Immature natural killer cell (primary cell): ENCODE measurements around the gene C6. TPM values are rescaled to one million over a fixed set of nuclear protein-coding genes. Genes with fewer than 3 reads are reported as not detected.
"Not testable (repeated sequence)": the region's sequence is repeated elsewhere in the genome, so short reads cannot be mapped to it uniquely, and the experiment has no call there.

Experiments used
- DNase-seq, 3 donors: peaks; one replicate each; pipeline ENCODE4 v3.0.0; 2022; ENCODE audit warnings: mixed read lengths in 1 of 3
- H3K27ac Mint-ChIP-seq, 6 donors: one replicate each; pipeline ENCODE4 v1.8.0; 2020; ENCODE audit warnings: mixed read lengths in 6 of 6, mild to moderate bottlenecking in 5 of 6, inconsistent platforms in 4 of 6, moderate library complexity in 3 of 6
- H3K27me3 Mint-ChIP-seq, 3 donors: one replicate each; pipeline ENCODE4 v1.8.0; 2020 to 2021; ENCODE audit warnings: low read depth in 3 of 3, mild to moderate bottlenecking in 3 of 3, mixed read lengths in 3 of 3, moderate library complexity in 3 of 3, inconsistent platforms in 1 of 3
- H3K36me3 Mint-ChIP-seq, 3 donors: one replicate each; pipeline ENCODE4 v1.8.0; 2020; ENCODE audit warnings: mixed read lengths in 3 of 3, inconsistent platforms in 2 of 3, mild to moderate bottlenecking in 2 of 3
- H3K4me1 Mint-ChIP-seq, 2 donors: one replicate each; pipeline ENCODE4 v1.8.0; 2020; ENCODE audit warnings: inconsistent platforms in 2 of 2, mild to moderate bottlenecking in 2 of 2, mixed read lengths in 2 of 2, moderate library complexity in 1 of 2
- H3K4me3 Mint-ChIP-seq, 5 donors: one replicate each; pipeline ENCODE4 v1.8.0; 2020; ENCODE audit warnings: mild to moderate bottlenecking in 5 of 5, mixed read lengths in 5 of 5, inconsistent platforms in 3 of 5, moderate library complexity in 3 of 5
- H3K9me3 Mint-ChIP-seq, 6 donors: one replicate each; pipeline ENCODE4 v1.8.0; 2020; ENCODE audit warnings: mild to moderate bottlenecking in 6 of 6, mixed read lengths in 6 of 6, inconsistent platforms in 4 of 6, moderate library complexity in 3 of 6
- polyA plus RNA-seq, 3 donors: library from polyadenylated mRNA; unstranded; fragments of 300-500 nt; fragmentation: Illumina TruSeq; gene quantifications; one replicate each; pipeline ENCODE4 v1.2.3, GENCODE V29; 2021

C6 gene
- polyA plus RNA-seq, 3 donors from 2014 or later: not detected

DNA sequence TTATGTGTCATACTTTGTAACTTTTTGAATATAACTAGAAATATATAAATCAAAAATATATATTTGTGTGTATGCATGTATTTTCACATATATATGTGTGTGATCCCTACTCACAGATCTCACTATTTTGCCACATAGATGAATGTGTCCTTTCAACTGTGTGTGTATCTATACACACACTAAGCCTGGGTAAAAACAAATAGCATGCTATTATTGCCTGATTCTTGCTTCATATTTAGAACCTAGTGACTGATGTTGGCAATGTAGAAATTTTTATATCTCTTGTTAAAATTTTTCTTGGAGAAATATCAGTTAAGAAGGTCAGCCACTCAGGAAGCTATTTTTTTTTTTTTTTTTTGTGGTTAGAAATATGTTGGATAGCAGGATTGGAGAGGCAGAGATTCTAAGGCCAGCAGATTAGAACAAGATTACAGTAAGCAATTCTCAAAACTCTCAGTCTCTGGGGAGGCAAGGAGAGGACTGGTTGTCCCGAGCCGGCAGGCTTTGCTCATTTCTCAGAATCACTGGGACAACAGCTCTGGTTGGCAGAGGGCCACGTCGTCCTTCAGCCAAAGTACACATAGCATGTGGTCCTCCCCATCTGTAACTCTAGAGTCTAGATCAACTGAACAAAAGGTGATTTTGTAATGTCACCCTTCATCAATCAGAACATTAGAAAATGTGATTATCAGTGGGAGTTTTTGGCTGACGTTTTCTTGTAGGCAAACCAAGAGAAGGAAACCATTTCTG, 19.7 kb downstream of the C6 start:
- no peaks in the 10 kb centered on the region for H3K36me3 Mint-ChIP-seq

DNA sequence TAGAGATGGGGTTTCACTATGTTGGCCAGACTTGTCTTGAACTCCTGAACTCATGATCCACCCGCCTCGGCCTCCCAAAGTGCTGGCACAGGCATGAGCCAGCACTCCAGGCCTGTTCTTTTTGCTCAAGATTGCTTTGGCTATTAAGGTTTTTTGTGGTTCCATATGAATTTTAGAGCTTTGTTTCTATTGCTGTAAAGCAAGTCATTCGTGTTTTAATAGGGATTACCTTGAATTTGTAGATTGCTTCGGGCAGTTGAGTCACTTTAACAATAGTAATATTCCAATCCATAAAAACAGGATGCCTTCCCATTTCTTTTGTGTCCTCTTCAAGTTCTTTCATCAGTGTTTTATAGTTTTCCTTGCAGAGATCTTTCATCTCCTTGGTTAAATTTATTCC, 22.1 kb downstream of the C6 start:
- H3K27ac Mint-ChIP-seq: no peak overlapping the region
- H3K36me3 Mint-ChIP-seq: no peaks in the 10 kb centered on the region
- no peak for DNase-seq
- H3K4me1 Mint-ChIP-seq: no peaks in the 10 kb centered on the region
- H3K4me3 Mint-ChIP-seq: no peak overlapping the region
- H3K27me3 Mint-ChIP-seq: peaks cover 0 to 2% (median 0%) of the 10 kb centered on the region in 3 donors
- peaks cover 0 to 12% (median 5%) of the 10 kb centered on the region in 6 donors for H3K9me3 Mint-ChIP-seq

More for the DNA sequence above, 19.7 kb downstream of the C6 start:
- H3K4me3 Mint-ChIP-seq: no peak overlapping the region
- H3K4me1 Mint-ChIP-seq: no peaks in the 10 kb centered on the region
- peaks cover 0 to 12% (median 4%) of the 10 kb centered on the region in 6 donors for H3K9me3 Mint-ChIP-seq
- no peak overlapping the region for H3K27ac Mint-ChIP-seq
- peaks cover 0 to 2% (median 1%) of the 10 kb centered on the region in 3 donors for H3K27me3 Mint-ChIP-seq
- no peak for DNase-seq

DNA sequence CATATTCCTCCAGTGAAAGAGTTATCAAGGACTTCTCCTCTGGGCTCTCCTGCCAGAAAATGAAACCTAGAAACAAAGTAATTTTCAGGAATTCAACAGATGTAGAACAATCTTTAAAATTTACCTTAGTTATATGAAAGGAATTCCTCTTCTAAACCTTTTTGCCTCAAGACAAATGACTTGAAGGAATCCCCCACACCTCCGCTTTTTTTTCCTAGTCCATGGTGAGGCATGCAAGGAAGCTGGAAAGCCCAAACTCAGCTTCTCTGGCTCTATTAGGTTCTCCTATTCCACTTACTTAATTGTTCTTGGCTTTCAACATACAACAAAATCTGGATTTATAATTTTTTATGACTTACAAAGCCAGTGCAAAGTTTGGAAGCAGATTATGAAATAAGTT, 27.2 kb downstream of the C6 start:
- Mint-ChIP-seq H3K36me3 (no peaks in the 10 kb centered on the region), H3K4me1 (no peaks in the 10 kb centered on the region), H3K27me3 (peaks cover 0 to 1% (median 0%) of the 10 kb centered on the region in 3 donors), H3K27ac (no peak overlapping the region), H3K4me3 (no peak overlapping the region), H3K9me3 (peaks cover 0 to 8% (median 2%) of the 10 kb centered on the region in 6 donors)
- no peak for DNase-seq

DNA sequence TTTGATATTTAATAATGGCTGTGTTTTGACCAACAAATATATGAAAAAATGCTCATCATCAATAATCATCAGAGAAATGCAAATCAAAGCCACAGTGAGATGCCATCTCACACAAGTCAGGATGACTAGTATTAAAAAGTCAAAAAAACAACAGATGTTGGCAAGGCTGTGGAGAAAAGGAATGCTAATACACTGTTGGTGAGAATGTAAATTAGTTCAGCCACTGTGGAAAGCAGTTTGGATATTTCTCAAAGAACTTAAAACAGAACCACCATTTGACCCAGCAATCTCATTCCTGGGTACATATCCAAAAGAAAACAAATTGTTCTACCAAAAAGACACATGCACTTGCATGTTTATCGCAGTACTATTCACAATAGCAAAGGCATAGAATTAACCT, 30.0 kb downstream of the C6 start:
- not testable (repeated sequence) for H3K36me3 Mint-ChIP-seq, H3K27me3 Mint-ChIP-seq, DNase-seq, H3K27ac Mint-ChIP-seq, H3K4me3 Mint-ChIP-seq, H3K4me1 Mint-ChIP-seq, H3K9me3 Mint-ChIP-seq

DNA sequence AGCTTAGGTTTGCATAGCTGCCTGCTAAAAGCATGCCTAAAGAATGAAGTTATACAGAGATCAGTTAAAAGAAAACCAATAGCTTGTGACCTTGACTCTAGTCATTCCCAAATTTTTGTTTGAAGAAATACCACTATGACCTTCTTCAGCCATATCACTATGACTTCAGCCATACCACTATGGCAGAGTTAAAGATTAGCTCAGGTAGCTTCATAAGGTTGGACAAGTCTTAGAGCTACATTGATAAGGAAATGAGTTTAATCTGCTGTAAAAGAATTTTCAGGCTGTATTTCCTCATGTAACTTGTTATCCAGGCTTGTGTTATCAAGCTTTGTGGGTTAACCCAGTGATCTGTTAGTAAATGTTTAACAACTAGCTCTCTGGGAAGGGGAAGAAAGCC, 30.7 kb downstream of the C6 start:
- DNase-seq: no peak
- H3K4me3 Mint-ChIP-seq: no peak overlapping the region
- H3K27ac Mint-ChIP-seq: no peak overlapping the region
- no peaks in the 10 kb centered on the region for H3K36me3 Mint-ChIP-seq
- peaks cover 0 to 1% (median 0%) of the 10 kb centered on the region in 3 donors for H3K27me3 Mint-ChIP-seq
- H3K9me3 Mint-ChIP-seq: peaks cover 0 to 7% (median 2%) of the 10 kb centered on the region in 6 donors
- H3K4me1 Mint-ChIP-seq: no peaks in the 10 kb centered on the region

DNA sequence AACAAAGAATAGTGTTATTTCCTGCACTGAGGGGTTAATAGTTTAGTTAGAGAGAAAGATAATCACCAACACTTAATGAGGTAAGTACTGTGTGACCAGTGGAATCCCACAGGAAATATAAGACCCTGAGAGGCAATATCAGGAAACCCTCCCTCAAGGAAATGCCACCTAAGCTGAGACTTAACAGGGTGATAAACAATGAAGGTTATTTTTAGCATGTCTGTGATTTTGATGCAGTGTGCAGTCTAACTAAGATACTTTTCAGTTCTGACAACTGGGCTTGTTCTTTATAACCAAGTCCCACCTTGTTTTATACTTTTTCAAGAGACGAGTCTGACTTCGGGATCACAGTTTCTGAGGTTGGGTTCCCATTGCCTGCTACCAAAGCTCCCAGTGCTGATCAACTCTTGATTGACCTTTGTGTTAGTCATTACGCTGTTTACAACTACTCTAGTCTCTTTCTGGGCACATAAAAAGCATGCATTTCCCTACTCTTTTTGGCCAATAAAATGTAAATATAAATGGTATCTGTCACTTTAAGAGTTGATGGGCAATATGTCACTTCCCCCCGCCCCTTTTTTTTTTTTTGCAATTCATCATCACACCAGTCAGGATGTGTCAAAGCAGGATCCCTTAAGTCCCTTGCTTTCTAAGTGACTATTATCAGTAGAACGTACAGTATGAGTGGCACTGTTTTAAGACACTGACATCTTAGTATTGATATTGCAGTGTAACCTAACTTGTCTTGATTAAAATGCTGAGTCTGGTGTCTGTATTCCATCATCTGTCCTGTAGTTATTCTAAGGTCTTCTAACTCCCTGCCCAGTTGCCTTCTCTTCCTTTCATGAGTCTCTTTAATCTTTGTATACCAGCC, 31.4 kb downstream of the C6 start:
- H3K4me3 Mint-ChIP-seq: no peak overlapping the region
- H3K4me1 Mint-ChIP-seq: no peaks in the 10 kb centered on the region
- H3K27ac Mint-ChIP-seq: no peak overlapping the region
- peaks cover 0 to 7% (median under 1%) of the 10 kb centered on the region in 6 donors for H3K9me3 Mint-ChIP-seq
- no peak for DNase-seq
- H3K36me3 Mint-ChIP-seq: no peaks in the 10 kb centered on the region
- peaks cover 0 to 1% (median 0%) of the 10 kb centered on the region in 3 donors for H3K27me3 Mint-ChIP-seq

DNA sequence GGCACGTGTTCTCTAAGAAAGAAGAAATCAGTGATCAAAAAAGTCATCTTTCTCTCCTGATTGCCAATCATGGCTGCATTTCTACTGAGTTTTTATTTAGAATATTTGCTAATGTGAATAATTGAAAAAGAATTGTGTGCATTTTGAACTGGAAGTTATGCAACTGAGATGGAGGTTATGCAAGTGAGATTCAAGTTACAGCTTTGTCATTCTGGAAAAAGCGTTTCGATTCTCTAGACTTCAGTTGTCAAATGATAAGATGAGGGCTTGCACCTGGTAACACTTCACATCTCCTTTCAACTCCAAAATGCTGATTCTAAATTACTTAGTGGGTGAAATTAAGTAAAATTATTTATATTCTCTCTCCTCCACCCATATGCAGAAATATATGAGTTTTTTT, 36.4 kb downstream of the C6 start:
- Mint-ChIP-seq H3K4me3 (no peak overlapping the region), H3K27ac (no peak overlapping the region), H3K9me3 (peaks cover 0 to 6% (median 1%) of the 10 kb centered on the region in 6 donors), H3K4me1 (no peaks in the 10 kb centered on the region), H3K27me3 (no peaks in the 10 kb centered on the region), H3K36me3 (no peaks in the 10 kb centered on the region)
- no peak for DNase-seq

DNA sequence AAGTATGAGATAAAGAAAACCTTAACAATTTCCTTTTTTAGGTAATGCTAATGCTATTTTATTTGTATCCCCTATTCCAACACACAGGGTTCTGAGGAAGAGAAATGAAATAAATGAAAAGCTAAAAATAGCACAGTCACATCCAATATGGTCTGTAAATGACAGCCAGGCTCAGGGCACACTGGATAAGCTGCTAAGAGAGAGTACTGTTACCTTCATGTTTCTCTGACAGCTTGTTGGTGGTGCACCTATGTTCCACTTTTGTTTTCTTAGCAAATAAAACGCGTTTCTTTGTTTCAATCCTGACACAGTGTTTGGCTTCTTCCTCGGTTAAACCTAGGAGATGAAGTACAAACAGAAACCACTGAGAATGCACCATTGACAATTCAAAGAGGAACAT, 41.3 kb downstream of the C6 start:
- H3K36me3 Mint-ChIP-seq: no peaks in the 10 kb centered on the region
- peaks cover 0 to 12% (median 4%) of the 10 kb centered on the region in 6 donors for H3K9me3 Mint-ChIP-seq
- no peak overlapping the region for H3K27ac Mint-ChIP-seq
- peaks cover 0 to 3% (median 0%) of the 10 kb centered on the region in 3 donors for H3K27me3 Mint-ChIP-seq
- H3K4me3 Mint-ChIP-seq: no peak overlapping the region
- no peak for DNase-seq
- no peaks in the 10 kb centered on the region for H3K4me1 Mint-ChIP-seq

DNA sequence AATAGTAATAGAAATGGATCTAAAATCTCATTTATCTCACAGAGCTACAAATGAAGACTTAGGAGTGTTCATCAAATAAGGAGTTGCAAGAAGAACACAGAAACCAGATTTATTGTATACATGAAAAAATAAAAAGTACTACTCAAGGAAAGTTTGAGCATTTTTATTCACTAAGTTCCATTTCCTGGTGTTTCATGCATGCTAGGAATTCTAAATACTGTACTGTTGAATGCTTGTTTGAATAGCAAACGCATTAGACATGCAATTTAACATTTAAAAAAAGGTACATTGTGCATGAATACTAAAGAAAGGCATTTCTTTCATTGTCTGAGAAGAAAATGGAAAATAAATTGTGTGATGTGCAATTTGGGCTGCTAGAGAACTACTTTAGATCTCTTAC, 52.1 kb downstream of the C6 start:
- Mint-ChIP-seq H3K9me3 (peaks cover 0 to 3% (median 1%) of the 10 kb centered on the region in 6 donors), H3K27ac (no peak overlapping the region), H3K4me1 (no peaks in the 10 kb centered on the region), H3K36me3 (no peaks in the 10 kb centered on the region), H3K4me3 (no peak overlapping the region), H3K27me3 (no peaks in the 10 kb centered on the region)
- DNase-seq: no peak

DNA sequence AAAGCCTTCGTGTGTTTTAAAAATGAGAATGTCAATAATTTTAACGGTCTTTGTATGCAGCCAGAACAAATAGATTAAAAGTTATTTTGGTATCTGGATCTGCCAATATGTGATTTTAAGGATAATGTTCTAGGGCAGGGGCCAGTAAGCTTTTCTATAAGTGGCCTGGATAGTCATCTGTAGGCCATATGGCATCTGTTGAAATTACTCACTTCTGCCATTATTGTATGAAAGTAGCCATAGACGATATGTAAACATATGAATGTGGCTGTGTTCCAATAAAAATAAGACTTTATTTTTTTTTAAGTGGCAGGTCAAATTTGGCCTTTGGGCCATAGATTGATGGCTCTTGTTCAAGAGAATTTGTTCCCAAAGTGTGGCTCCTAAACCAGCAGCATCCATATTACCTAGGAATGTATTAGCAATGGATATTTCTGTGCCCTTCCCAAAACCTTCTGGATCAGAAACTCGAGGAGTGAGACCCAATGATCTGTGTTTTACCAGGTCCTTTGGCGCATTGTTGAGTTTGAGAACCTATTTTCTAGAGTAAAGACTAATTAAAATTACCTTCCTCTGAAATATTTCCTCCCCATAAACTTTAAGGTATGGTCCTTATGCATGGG, 55.9 kb downstream of the C6 start:
- no peak overlapping the region for H3K4me3 Mint-ChIP-seq
- DNase-seq: no peak
- H3K9me3 Mint-ChIP-seq: peaks cover 0 to 2% (median 0%) of the 10 kb centered on the region in 6 donors
- no peak overlapping the region for H3K27ac Mint-ChIP-seq
- H3K27me3 Mint-ChIP-seq: no peaks in the 10 kb centered on the region
- H3K36me3 Mint-ChIP-seq: no peaks in the 10 kb centered on the region
- no peaks in the 10 kb centered on the region for H3K4me1 Mint-ChIP-seq

DNA sequence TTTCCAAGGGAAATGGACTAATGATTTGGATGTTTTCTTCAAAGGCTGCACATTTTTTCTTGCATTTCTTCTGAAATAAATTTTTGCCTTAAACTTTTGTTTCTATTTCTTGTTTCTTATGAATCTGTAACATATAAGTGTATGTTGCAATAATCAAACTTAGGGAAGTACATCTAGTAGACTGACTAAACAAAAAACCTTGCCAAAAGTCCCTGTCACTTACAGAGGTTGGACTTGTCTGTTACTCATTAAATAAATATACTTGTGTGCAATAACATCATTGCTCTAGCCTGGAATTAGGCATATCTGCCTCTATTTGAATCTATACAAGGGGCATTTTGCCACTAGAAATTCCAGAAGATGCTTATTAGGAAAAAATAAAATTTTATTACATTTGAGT, 56.6 kb downstream of the C6 start:
- Mint-ChIP-seq H3K27me3 (no peaks in the 10 kb centered on the region), H3K4me1 (no peaks in the 10 kb centered on the region), H3K4me3 (no peak overlapping the region), H3K9me3 (peaks cover 0 to 4% (median 0%) of the 10 kb centered on the region in 6 donors), H3K27ac (no peak overlapping the region), H3K36me3 (no peaks in the 10 kb centered on the region)
- no peak for DNase-seq

DNA sequence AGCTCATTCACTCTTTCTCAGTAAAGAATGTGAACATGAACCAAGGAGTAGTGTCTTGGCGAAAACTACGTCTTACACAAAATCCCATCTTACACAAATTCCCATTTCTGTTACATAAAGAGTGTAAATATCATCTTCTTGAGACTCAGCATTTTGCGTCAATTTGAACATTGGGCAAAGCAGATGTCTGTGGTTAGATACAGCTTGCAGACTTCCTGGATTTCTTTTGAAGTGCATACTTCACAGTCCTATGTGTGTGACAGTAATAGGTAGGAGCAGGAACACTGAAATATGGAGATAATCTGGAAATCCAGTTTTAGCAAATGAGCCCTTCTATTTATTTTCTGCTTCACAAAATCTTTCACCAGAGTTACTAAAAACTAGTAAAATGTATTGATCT, 58.8 kb downstream of the C6 start:
- H3K36me3 Mint-ChIP-seq: no peaks in the 10 kb centered on the region
- peaks cover 0 to 4% (median 2%) of the 10 kb centered on the region in 3 donors for H3K27me3 Mint-ChIP-seq
- no peak overlapping the region for H3K27ac Mint-ChIP-seq
- H3K4me1 Mint-ChIP-seq: no peaks in the 10 kb centered on the region
- H3K4me3 Mint-ChIP-seq: no peak overlapping the region
- DNase-seq: no peak
- H3K9me3 Mint-ChIP-seq: peaks cover 0 to 20% (median under 1%) of the 10 kb centered on the region in 6 donors

DNA sequence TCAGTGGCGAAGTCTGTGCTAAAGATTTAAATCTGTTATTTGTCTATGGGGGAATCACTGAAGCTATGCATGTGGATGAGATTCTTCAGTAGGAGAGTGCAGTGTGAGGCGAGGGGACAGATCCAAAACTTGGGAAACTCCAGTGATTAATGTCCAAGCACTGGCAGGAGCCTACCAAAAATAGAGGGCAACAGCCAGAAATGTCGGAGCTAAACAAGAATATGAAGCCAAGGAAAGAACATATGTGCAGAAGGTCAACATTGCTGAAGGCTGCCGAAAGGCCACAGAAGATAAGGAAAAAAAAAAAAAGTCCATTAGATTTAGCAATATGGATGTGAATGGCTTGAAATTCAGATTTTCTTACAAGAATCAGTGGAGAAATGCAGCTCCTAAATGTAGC, 61.8 kb downstream of the C6 start:
- H3K9me3 Mint-ChIP-seq: peaks cover 0 to 20% (median under 1%) of the 10 kb centered on the region in 6 donors
- H3K4me3 Mint-ChIP-seq: no peak overlapping the region
- H3K27me3 Mint-ChIP-seq: peaks cover 2 to 4% (median 2%) of the 10 kb centered on the region in 3 donors
- H3K27ac Mint-ChIP-seq: no peak overlapping the region
- no peaks in the 10 kb centered on the region for H3K4me1 Mint-ChIP-seq
- DNase-seq: no peak
- H3K36me3 Mint-ChIP-seq: no peaks in the 10 kb centered on the region

DNA sequence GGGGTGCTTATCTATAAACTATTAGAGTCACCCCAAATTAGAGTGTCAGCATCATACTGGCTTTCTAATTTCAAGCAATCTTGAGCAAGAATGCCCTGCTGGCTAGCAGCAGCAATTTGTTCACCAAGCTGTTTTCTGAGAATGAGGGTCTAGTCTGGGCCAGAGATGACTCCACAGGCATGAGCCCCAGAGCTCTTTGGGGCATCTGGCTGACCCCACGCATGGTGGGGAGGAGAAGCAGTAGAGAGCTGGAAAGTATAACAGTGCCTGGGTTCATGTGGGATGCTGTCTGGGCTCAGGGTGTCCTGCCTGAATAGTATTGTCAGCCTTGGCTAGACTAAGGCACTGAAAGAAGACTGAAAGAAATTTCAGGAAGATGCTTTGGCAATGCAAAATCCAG, 64.9 kb downstream of the C6 start:
- H3K9me3 Mint-ChIP-seq: peaks cover 0 to 20% (median 3%) of the 10 kb centered on the region in 6 donors
- H3K27me3 Mint-ChIP-seq: peaks cover 2 to 4% (median 2%) of the 10 kb centered on the region in 3 donors
- no peaks in the 10 kb centered on the region for H3K4me1 Mint-ChIP-seq
- H3K4me3 Mint-ChIP-seq: no peak overlapping the region
- H3K36me3 Mint-ChIP-seq: no peaks in the 10 kb centered on the region
- no peak overlapping the region for H3K27ac Mint-ChIP-seq
- no peak for DNase-seq
